K562 (cell line): ENCODE data around the gene CLSTN1. TPM values are rescaled to one million over a fixed set of nuclear protein-coding genes. Genes with fewer than 3 reads are reported as not detected.

Experiments
- CBX2 ChIP-seq: fragments of 200-600 bp; sonication (generic); IDR thresholded peaks from one replicate; pipeline ENCODE4 v1.6.1; 2012; ENCODE audit warnings: mild to moderate bottlenecking, low read length, inconsistent platforms; ENCODE audit not compliant: insufficient read depth, poor library complexity, severe bottlenecking
- HDAC6 ChIP-seq: IDR thresholded peaks from 2 replicates; pipeline ENCODE4 v1.6.1; 2012; ENCODE audit warnings: low read depth, mild to moderate bottlenecking, control low read depth, inconsistent platforms, low read length, moderate library complexity
- HDGF ChIP-seq: fragments of 450-650 bp; IDR thresholded peaks from 2 replicates; pipeline ENCODE4 v1.6.1; 2016
- NR4A1 ChIP-seq, 2 experiments: fragments of 250-450 bp in 1 of 2; fragments of 450-650 bp in 1 of 2; sonication (Bioruptor Pico) in 1 of 2; IDR thresholded peaks; 2 replicates each; pipeline versions ENCODE4 v1.4.0 to v1.6.1; 2016 to 2020; ENCODE audit warnings: mild to moderate bottlenecking in 2 of 2, missing compliant biosample characterization in 1 of 2, missing genetic modification characterization in 1 of 2, moderate library complexity in 1 of 2
- PHB2 ChIP-seq: fragments of 450-650 bp; IDR thresholded peaks from 2 replicates; pipeline ENCODE4 v1.6.1; 2017; ENCODE audit warnings: low read depth
- RBM22 ChIP-seq: fragments of 200-400 bp; formaldehyde crosslinking; IDR thresholded peaks from 2 replicates; pipeline ENCODE4 v1.6.1; 2018; ENCODE audit warnings: low read length, low read depth; ENCODE audit not compliant: poor library complexity, severe bottlenecking
- SNIP1 ChIP-seq: fragments of 450-650 bp; IDR thresholded peaks from 2 replicates; pipeline ENCODE4 v1.7.1; 2017; ENCODE audit warnings: low read depth, mild to moderate bottlenecking
- polyA plus RNA-seq, 8 experiments: library from polyadenylated mRNA; depleted of rRNA in 4 of 8; stranded (reverse) in 5 of 8; unstranded in 3 of 8; fragments of >200 nt; fragmentation: Nextera tagmentation in 2 of 8; fragmentation: Illumina TruSeq in 1 of 8; extraction: Ambion mirVana in 2 of 8; extraction: Trizol in 1 of 8; gene quantifications; 2 replicates each; pipeline versions ENCODE4 v1.2.1 to v1.2.3, GENCODE V29; 2011 to 2014; ENCODE audit warnings: inconsistent platforms in 1 of 8, missing spikeins in 1 of 8
- total RNA-seq, 7 experiments: library from RNA; depleted of rRNA in 6 of 7; stranded (reverse); fragments of >200 nt in 6 of 7; fragmentation: Illumina TruSeq in 2 of 7; extraction: Trizol in 2 of 7; gene quantifications; 2 replicates each; pipeline versions ENCODE4 v1.2.1 to v1.2.3, GENCODE V29; 2011 to 2021; ENCODE audit warnings: low replicate concordance in 1 of 7
- TF ChIP-seq, protein P1 (sequence below): fragments of 200-800 bp; sonication (Bioruptor generic); IDR thresholded peaks from 2 replicates; pipeline ENCODE4 v1.6.1; 2016; ENCODE audit warnings: missing genetic modification characterization, missing compliant biosample characterization
- TF ChIP-seq, protein P2 (sequence below): fragments of 250-450 bp; sonication (Bioruptor Pico); IDR thresholded peaks from 2 replicates; pipeline ENCODE4 v1.8.0; 2022; ENCODE audit warnings: inconsistent platforms, mild to moderate bottlenecking, moderate library complexity, borderline replicate concordance

Gene CLSTN1
- total and polyA plus RNA-seq, 9 of the 15 experiments (the other 6 are each of a cell fraction or from before 2014, with no cell fraction given), result 1.1 to 32.5 (median 13.3) TPM

DNA sequence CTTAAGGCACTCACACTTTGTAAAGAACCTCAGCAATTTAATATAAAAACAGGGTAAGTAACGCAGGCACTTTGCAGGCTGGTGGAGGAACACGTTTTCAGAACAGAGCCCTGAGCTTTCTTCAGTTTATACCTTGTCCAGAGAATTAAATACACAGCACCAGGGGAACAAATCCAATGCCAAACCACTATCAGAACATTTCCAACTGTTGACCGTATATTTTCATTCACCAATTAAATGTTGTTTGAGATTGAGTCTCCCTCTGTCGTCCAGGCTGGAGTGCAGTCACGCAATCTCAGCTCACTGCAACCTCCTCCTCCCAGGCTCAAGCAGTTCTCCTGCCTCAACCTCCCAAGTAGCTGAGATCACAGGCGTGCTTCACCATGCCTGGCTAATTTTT is 29.7 kb downstream of the CLSTN1 start (continued):
- TF ChIP-seq, protein P1, sequence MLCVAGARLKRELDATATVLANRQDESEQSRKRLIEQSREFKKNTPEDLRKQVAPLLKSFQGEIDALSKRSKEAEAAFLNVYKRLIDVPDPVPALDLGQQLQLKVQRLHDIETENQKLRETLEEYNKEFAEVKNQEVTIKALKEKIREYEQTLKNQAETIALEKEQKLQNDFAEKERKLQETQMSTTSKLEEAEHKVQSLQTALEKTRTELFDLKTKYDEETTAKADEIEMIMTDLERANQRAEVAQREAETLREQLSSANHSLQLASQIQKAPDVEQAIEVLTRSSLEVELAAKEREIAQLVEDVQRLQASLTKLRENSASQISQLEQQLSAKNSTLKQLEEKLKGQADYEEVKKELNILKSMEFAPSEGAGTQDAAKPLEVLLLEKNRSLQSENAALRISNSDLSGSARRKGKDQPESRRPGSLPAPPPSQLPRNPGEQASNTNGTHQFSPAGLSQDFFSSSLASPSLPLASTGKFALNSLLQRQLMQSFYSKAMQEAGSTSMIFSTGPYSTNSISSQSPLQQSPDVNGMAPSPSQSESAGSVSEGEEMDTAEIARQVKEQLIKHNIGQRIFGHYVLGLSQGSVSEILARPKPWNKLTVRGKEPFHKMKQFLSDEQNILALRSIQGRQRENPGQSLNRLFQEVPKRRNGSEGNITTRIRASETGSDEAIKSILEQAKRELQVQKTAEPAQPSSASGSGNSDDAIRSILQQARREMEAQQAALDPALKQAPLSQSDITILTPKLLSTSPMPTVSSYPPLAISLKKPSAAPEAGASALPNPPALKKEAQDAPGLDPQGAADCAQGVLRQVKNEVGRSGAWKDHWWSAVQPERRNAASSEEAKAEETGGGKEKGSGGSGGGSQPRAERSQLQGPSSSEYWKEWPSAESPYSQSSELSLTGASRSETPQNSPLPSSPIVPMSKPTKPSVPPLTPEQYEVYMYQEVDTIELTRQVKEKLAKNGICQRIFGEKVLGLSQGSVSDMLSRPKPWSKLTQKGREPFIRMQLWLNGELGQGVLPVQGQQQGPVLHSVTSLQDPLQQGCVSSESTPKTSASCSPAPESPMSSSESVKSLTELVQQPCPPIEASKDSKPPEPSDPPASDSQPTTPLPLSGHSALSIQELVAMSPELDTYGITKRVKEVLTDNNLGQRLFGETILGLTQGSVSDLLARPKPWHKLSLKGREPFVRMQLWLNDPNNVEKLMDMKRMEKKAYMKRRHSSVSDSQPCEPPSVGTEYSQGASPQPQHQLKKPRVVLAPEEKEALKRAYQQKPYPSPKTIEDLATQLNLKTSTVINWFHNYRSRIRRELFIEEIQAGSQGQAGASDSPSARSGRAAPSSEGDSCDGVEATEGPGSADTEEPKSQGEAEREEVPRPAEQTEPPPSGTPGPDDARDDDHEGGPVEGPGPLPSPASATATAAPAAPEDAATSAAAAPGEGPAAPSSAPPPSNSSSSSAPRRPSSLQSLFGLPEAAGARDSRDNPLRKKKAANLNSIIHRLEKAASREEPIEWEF (CRISPR knock-in tag), result no peak
- no peak for TF ChIP-seq PHB2
- no peak for TF ChIP-seq CBX2
- TF ChIP-seq HDAC6, result no peak
- TF ChIP-seq NR4A1 (CRISPR knock-in tag; IDR thresholded peaks at IDR 0.05), result no peak
- TF ChIP-seq NR4A1 (tag; IDR thresholded peaks at IDR 0.05), result no peak
- TF ChIP-seq HDGF, result no peak
- TF ChIP-seq RBM22, result no peak
- no peak for TF ChIP-seq SNIP1
- TF ChIP-seq, protein P2, sequence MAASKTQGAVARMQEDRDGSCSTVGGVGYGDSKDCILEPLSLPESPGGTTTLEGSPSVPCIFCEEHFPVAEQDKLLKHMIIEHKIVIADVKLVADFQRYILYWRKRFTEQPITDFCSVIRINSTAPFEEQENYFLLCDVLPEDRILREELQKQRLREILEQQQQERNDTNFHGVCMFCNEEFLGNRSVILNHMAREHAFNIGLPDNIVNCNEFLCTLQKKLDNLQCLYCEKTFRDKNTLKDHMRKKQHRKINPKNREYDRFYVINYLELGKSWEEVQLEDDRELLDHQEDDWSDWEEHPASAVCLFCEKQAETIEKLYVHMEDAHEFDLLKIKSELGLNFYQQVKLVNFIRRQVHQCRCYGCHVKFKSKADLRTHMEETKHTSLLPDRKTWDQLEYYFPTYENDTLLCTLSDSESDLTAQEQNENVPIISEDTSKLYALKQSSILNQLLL (CRISPR knock-in tag), result no peak
